ENCODE data around the gene ZNF813.
"Not testable (repeated sequence)": the region's sequence is repeated elsewhere in the genome, so short reads cannot be mapped to it uniquely, and the experiment has no call there.

ZNF813 gene

DNA sequence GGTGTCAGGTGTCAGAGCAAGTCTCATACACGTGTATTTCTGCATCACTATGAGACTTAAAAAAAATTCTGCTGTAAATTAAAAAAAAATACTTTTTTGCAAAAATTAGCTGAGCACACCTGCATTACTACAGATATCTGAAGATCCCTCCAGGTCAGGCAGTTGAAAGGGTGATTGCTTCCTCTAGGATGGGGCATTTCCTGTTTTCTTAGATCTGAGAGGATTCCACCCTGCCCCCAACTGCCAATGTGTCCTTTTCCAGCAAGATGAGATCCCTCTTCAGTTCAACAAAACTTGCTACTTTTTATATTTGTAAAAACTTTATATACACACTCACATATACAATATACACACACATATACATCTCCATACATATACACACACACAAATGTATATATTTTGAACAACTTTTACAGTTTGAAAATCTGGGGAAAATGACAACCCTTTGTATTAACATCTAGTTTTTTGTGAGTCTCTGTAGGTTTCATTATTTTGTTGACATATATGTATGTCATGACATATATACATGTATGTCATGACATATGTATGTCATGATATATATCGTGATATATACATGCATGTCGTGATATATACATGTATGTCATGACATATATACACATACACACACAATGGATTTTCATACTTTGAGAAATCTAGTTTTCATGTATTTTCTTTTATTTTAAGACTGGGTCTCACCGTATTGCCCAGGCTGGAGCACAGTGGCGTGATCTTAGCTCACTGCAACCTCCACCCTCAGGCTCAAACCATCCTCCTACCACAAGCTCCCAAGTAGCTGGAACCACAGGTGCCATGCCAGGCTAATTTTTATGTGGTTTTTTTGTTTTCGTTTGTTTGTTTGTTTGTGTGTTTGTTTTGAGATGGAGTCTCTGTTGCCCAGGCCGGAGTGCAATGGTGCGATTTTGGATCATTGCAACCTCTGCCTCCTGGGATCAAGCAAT lies 17.8 kb downstream of the ZNF813 start:
- no peak for DNase-seq

DNA sequence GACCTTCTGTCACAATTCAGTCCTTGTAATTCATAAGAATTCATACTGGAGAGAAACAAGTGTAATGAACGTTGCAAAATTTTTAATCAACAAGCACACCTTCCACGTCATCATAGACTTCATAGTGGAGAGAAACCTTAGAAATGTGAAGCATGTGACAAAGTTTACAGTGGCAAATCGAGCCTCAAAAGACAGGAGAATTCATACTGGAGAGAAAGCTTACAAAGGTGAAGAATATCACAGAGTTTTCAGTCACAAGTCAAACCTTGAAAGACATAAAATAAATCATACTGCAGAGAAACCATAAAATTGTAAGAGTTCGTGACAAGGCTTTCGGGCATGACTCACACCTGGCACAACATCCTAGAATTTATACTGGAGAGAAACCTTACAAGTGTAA lies 24.6 kb downstream of the ZNF813 start:
- no peak for DNase-seq

- not testable (repeated sequence) for DNase-seq
These were observed 29.9 kb downstream of the ZNF813 start for GRCh38 chr19:53497311-53498023.

GRCh38 chr19:53498024-53498395 lies 30.5 kb downstream of the ZNF813 start:
- DNase-seq = not testable (repeated sequence)

GRCh38 chr19:53503151-53503550 lies 35.6 kb downstream of the ZNF813 start:
- not testable (repeated sequence) for DNase-seq

DNA sequence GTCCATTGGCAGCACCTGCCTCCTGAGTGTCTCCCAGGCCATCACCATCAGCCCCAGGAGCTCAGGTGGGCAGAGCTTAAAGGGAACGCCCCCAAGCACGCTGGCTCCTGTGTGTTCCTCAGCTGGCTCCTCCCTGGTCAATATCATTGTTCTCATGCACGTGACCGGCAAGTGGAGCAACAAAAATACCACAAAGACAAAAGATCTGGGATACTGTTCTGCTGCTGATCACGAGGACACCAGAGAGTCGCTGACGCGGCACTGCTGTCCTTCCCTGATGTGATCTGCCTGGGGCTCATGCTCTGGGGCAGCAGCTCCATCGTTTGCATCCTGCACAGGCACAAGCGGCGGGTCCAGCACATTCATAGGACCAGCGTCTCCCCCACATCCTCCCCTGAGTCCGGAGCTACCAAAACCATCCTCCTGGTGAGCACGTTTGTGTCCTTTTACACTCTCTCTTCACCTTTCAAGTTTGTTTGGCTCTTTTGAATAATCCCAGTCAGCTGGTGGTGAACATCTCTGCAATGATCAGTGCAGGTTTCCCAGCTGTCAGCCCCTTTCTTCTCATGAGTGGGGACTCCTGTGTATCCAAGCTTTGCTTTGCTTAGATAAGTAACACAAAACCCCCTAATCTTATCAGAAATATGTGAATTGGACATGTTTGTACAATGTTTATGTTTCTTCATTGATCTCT lies 36.3 kb downstream of the ZNF813 start:
- DNase-seq = not testable (repeated sequence)

GRCh38 chr19:53504365-53504703 lies 36.8 kb downstream of the ZNF813 start:
- not testable (repeated sequence) for DNase-seq

- no peak for DNase-seq
These were observed 37.4 kb downstream of the ZNF813 start for GRCh38 chr19:53504885-53505284.

DNA sequence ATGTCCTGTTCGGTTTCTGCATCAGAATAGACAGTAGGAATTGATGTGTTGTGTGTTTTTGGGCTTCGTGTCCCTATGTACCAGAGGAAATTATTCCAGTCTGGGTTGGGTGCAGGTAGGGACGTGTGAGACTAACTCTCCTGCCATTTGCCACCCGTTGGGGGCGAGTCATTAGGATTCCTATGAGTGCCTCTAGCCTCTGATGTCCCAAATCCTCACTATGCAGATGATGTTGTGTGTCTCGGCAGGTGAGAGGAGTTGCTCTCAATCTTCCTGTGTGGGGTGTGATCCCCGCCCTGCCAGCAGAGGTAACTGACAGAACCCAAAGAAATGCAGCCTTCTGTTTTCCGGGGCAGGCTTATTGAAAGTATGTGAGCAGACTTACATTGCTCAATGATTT lies 39.2 kb downstream of the ZNF813 start:
- no peak for DNase-seq

DNA sequence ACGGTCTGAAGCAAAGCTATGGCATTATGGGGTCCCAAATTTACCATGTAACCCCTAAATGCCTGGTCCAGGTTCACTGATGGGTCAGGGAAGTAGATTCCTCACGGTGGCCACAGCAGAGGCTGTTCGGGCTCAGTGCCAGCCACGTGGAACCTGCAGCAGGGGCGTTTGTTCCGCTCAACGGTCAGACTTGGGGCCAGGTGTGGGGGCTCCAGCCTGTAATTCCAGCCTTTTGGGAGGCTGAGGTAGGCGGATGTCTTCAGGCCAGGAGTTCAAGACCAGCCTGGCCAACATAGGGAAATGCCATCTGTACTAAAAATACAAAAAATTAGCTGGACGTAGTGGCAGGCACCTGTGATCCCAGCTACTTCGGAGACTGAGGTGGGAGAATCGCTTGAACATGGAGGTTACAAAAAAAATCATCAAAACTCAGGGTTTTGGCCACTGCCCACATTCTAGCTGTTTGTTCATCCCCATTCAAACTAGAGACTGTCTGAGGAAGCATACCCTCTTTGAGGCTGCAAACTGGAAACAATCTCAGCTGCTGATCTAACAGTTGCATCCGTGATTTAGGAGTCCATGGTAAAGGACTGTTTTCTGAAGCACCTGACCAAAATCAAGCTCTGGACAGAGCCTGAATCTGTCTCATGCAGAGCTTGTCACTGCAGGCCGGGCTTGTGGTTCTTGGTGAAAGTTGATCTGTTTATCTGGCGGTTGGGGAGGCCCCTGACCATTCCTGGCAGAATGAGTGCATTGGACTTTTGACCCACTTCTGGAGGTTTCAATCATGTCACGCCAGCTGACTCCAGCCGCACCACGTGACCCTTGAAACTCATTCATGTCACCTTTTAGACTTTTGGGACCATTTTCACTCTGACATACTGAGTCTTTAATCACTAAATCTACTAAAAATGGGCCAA lies 40.2 kb downstream of the ZNF813 start:
- DNase-seq = no peak

- no peak for DNase-seq
These were observed 41.9 kb downstream of the ZNF813 start for GRCh38 chr19:53509443-53509842.

- DNase-seq = no peak
These were observed 42.3 kb downstream of the ZNF813 start for GRCh38 chr19:53509845-53510244.

- no peak for DNase-seq
These were observed 43.8 kb downstream of the ZNF813 start for GRCh38 chr19:53511357-53511756.

GRCh38 chr19:53511933-53512374 lies 44.4 kb downstream of the ZNF813 start:
- peak; percentile 50 to 58 for DNase-seq

DNA sequence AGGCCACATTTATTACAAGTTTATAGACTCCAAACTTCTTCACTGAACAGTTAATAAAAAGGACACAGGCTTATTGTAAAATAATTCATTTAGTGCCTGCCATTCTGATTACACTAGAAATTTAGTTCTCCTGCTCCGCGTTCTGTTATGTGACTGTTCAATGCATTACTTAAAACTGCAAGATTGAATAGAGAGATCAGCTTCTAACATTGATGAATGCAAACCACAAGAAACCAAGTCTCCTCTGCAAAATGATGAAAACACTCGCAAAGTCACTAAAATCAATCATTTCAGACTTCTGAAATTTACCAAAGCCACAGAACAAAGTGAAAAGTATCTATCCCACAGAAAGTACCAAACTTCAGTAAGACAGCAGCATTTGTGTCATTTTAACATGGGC lies 47.5 kb downstream of the ZNF813 start:
- DNase-seq = not testable (repeated sequence)

- DNase-seq = no peak
These were observed 49.7 kb downstream of the ZNF813 start for GRCh38 chr19:53517114-53517741.

GRCh38 chr19:53518121-53518520 lies 50.6 kb downstream of the ZNF813 start:
- DNase-seq = no peak

DNA sequence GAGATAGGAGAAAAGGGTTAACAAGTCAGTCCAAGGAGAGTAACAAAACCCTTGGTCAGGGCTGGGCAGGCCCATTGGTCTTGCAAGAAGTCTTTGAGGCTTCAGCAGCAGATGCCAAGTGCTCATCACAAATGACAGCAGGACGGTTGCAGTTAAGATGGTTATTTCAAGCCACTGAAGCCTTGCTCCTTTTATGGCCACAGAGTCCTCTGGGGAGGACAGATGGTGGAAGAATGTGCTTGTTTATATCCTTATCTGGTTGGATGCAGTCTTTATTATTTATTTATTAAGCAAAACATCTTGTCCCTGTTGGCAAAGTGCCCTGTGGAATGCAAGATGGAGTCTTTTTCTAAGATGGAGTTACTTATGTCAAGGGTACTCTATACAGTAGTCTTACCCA lies 51.2 kb downstream of the ZNF813 start:
- DNase-seq = no peak

DNA sequence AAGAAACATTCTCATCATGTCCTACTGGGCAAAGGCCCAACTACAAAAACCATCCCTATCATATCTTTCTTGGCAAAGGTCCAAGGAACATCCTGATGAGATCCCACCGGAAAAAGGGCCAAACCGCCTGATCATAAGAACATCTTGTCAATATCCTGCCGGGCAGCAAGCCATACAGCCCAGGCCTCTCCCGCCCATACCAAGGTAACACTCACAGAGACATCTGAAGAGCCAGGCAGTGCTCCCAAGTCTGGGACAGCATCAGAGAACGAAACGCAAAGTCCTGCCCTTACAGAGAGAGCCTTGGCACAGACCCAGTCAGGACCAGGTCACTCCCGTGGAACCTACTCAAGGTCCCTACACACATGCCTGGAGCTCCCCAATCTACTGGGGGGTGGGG lies 51.9 kb downstream of the ZNF813 start:
- DNase-seq = no peak

DNA sequence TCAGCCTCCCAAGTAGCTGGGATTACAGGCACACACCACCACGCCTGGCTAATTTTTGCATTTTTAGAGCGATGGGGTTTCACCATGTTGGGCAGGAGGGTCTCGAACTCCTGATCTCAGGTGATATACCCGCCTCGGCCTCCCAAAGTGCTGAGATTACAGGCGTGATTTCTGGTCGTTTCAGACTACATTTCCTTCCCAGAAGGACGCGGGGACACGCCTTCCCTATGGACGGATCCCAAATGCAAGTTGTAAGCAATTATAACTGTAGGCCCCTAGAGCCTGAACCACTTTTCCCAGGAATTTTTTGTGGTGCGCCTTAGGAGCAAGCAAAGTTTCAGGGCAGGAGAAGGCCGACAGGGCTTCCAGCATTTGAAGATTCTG lies 52.6 kb downstream of the ZNF813 start:
- no peak for DNase-seq

GRCh38 chr19:53520547-53521372 lies 53.2 kb downstream of the ZNF813 start:
- DNase-seq = peak; percentile 79 to 89

Measured in stimulated activated CD4-positive, alpha-beta T cell treated with anti-CD3 and anti-CD28 coated beads, Interleukin-2, amount 100 ng/mL, for 24 hours (primary cell).